SK-N-DZ (cell line): ENCODE measurements around the gene COL21A1.
"Not testable (repeated sequence)": the region's sequence is repeated elsewhere in the genome, so short reads cannot be mapped to it uniquely, and the experiment has no call there.

Source experiments
- DNase-seq: peaks from one replicate; pipeline ENCODE4 v3.0.0-alpha.2; 2015; ENCODE audit warnings: low spot score
- small RNA-seq, 2 experiments: library from RNA; depleted of rRNA; stranded (forward); fragments of <200 nt; gene quantifications; one replicate each; pipeline ENCODE3, GENCODE V24; 2014

Gene COL21A1

DNA sequence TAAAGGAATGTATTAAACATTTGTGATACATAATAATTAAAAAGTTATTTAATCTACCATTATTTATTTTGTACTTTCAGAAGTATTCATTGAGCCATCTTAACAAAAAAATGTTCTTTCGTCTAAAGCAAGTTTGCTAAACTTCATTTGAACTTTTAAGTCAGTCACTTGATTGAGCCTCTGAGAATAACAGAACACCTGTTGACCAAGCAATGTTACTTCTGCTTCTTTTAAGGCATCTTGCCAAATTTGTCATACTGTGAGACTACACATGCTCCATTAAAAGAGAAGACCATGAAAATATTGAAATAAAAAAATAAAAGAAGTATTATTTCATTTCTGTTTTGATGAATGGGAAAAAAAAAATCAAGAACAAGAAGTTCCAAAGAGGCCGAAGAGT lies 230.2 kb downstream of the COL21A1 start:
- DNase-seq, result no peak

DNA sequence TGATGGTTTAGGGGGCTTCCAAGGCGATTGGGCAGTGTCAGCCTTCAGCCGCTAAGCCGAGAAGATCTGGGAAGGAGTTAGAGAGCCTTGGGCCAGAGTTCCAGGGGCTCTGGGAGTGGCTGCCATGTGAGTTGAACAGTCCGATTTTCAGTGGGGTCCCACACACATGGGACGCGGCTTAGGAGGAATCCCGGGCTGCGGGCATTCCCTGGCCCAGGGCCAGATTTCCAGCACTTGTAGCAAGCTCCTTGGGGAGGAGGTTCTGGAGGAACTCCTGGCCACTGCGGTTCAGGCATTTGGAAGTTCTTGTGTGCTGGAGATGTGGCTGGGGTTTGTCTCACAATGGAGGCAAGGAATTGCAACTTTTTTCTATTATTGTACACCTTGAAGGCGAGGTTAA lies 233.3 kb downstream of the COL21A1 start:
- not testable (repeated sequence) for DNase-seq

DNA sequence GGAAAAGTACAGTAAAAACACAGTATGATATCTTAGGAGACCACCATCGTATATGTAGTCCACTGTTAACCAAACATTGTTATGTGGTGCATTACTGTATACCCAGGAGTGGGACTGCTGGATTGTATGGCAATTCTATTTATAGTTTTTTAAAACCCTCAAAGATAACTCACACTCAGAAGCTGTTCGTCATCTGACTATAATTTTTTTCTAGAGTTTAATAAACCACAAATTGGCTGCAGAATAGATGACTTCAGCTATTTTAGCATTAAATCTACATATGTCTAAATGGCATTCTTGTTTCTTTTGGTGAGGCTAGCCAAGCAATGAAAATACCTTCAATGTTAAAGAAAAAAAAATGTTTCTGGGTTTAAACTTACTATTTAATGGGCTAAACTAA lies 237.7 kb downstream of the COL21A1 start:
- no peak for DNase-seq

Small RNAs within 50 kb of the gene (small RNA-seq; reads per million reads assigned to genes)
- gene DHFRP6, result 0 reads per million in 2 experiments
